22Rv1 (cell line): ENCODE measurements around the gene MCAM.

Source experiments
- H3K27ac ChIP-seq: fragments of 450-650 bp; 2 replicates; pipeline ENCODE4 v1.5.1; 2017
- CTCF ChIP-seq: fragments of 450-650 bp; IDR thresholded peaks from 2 replicates; pipeline ENCODE4 v1.5.1; 2017; ENCODE audit warnings: mild to moderate bottlenecking
- ZFX ChIP-seq: fragments of 450-650 bp; IDR thresholded peaks from 2 replicates; pipeline ENCODE4 v1.6.1; 2017; ENCODE audit warnings: antibody characterized with exemption, borderline replicate concordance

The MCAM gene

GRCh38 chr11:119298726-119299125, 18.2 kb downstream of the MCAM start:
- TF ChIP-seq CTCF (no peak), ZFX (no peak)
- no peak overlapping the region for H3K27ac ChIP-seq

- H3K27ac ChIP-seq, result no peak overlapping the region
- TF ChIP-seq ZFX (no peak), CTCF (no peak)
Observed at GRCh38 chr11:119297938-119298337, 19.0 kb downstream of the MCAM start.

GRCh38 chr11:119295178-119295577, 21.8 kb downstream of the MCAM start:
- no peak overlapping the region for H3K27ac ChIP-seq
- no peak for TF ChIP-seq CTCF
- TF ChIP-seq ZFX, result no peak

- TF ChIP-seq ZFX, result no peak
- no peak for TF ChIP-seq CTCF
- H3K27ac ChIP-seq, result no peak overlapping the region
Observed at GRCh38 chr11:119293461-119293860, 23.5 kb downstream of the MCAM start.

- TF ChIP-seq CTCF (no peak), ZFX (no peak)
- no peak overlapping the region for H3K27ac ChIP-seq
Observed at GRCh38 chr11:119290894-119291497, 25.9 kb downstream of the MCAM start.

- TF ChIP-seq CTCF (no peak), ZFX (no peak)
- H3K27ac ChIP-seq, result no peak overlapping the region
Observed at GRCh38 chr11:119288219-119288618, 28.7 kb downstream of the MCAM start.

GRCh38 chr11:119285431-119285830, 31.5 kb downstream of the MCAM start:
- H3K27ac ChIP-seq, result no peak overlapping the region
- no peak for TF ChIP-seq ZFX
- TF ChIP-seq CTCF, result no peak
